ENCODE data around the gene PTPRJ. TPM values are rescaled to one million over a fixed set of nuclear protein-coding genes. Genes with fewer than 3 reads are reported as not detected.

The PTPRJ gene
- total RNA-seq, 1 donor from 2014 or later, result 24.0 TPM

DNA sequence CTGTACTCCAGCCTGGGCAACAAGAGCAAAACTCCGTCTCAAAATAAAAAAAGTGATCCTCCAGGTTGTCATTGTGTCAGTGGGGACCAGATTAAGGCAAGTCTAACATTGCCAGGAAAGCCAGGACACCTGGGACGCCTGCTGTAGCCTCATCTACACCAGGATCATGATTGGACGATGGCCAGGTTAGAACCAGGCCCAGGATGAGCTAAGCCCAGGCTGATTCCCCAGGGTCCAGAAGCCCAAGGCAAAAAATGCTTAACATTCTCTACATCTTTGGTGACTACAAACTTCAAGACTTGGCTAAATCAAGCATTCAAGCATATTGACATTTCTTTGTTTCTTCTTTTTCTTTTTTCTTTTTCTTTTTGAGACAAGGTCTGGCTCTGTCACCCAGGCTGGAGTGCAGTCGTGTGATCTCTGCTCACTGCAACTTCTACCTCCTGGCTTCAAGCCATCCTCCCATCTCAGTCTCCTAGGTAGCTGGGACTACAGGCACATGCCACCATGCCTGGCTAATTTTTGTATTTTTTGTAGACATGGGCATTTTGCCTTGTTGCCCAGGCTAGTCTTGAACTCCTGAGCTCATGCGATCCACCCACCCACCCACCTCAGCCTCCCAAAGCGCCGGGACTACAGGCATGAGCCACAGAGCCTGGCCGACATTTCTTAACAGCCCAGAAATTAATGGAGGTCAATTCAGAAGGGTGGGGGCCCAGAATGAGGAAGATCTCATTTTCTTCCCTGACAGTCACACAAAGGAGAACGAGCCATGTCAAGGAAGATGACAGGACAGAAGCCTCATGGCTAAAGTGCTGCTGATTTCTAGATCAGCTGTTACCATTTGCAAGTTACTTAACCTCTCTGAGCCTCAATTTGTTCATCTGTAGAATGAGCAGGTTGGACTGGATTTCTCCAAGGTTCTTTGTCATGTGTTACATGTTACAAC lies 12.5 kb upstream of the PTPRJ start:
- DNase-seq (ENCODE audit: low spot score), result no peak

DNA sequence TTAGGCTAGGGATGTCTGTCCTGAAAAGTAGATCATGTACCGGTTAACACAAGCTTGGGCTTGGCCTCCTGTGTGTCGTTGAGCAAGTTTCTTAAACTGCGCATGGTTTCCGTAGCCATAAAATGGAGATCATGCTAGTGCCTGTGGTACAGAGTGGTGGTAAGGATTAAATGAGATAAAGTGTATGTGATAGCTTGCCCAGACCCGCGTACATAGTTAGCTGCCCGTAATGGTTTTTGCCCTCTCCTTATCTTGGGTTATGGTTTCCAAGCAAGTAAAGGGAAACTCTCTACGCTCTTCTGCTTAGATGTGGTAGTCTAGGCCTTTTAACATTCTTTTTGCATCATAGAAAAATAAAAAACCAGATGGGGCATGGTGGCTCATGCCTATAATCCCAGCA lies 11.0 kb upstream of the PTPRJ start:
- DNase-seq (ENCODE audit: low spot score), result no peak

DNA sequence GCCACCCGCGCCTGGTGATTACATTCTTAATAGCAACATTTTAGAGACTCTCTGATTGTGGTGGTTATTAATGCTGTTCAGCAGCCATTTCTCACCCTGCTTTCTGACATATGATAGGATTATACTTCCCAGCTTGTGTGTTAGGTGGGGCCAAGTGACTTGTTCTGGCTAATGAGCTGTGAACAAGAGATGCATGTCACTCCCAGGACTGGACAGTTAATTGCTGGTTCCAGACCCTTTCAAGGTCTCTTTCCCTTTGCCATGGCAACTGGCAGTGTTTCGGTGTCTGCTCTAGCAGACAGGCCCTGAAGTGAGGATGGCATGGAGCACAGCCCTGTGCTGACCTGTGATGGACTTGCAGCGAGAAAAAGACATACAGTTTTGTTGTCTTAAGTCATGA lies 8.9 kb upstream of the PTPRJ start:
- DNase-seq (ENCODE audit: low spot score), result no peak

DNA sequence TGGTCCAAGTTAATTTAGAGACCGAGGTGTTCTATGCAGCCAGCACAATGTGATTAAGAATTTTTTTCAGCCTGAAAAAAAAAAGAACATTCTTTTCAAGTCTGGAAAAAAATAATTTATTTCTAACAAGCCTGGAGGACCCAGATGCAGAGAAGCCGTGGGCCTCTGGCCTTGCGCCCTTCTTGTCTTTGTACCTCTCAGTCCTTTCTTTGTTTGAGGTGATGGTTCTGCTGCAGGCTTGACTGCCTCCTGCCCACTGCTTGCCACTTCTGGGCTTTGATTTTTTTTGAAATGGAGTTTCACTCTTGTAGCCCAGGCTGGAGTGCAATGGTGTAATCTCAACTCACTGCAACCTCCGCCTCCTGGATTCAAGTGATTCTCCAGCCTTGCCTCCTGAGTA lies 7.2 kb upstream of the PTPRJ start:
- DNase-seq (ENCODE audit: low spot score), result no peak

DNA sequence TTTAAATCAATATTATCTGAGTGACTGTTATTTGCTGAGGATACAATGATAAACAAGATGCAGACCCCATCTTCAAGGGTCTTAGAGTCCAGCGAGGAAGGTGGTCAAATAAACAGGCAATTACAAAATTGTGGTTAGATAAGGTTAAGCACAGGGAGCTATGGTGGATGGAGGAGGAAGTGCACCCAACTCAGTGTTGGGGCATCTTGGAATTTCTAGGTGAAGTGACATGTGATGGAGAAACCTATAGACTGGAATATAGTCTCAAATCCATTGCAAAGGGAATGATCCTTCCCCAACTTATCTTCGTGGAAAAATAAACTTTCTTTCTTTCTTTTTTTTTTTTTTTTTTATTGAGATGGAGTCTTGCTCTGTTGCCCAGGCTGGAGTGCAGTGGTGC lies 3.4 kb upstream of the PTPRJ start:
- no peak for DNase-seq (ENCODE audit: low spot score)

DNA sequence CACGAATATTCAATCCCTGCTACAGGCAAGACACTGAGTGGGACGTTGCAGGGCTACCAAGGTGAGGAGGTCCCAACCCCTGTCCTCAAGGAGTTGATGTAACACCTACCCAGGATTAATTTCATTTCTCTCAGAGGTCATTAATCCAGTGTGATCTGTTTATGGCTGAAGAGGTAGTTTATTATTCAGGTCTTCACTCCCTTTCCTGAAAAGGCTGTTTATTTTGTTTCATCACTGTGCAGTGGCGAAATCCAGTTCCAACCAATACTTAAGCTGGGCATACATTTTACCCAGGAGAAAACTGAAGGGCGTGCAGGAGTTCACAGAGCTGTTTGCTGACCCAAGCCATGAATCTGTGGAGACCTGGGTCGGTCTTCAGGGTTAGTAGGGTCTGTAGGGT lies 2.7 kb upstream of the PTPRJ start:
- no peak for DNase-seq (ENCODE audit: low spot score)

DNA sequence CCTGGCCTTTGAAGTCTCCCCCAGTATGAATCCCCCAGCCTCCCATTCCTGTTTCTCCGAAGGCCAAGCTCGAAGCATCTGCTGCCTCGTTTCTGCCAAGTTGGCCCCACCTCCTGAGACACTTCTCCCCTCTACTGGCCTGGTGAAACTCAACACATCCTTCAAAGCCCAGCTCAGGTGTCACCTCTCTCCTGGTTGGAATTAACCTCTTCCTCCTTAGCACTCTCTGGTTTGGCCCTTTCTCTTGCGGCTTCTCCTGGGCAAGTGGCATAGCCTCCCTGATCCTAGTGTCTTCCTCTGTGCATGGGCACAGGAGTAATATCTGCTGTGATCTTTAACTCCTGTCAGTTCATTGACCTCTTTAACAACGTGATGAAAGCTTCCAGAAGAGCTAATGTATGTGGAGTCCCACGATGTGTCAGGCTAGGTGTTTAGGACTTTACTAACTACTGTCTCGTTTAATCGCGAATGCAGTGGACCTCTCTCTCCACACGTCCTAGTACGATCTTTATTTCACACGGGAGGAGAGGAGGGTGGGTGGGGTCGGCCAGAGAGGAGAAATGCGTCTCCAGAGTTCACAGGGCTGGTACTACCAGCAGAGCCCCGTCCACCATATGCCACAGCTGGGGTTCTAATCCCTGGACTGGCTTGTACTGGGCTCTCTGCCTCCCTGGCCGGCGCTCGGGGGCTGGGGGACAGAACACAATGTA lies 826 bp upstream of the PTPRJ start:
- DNase-seq (ENCODE audit: low spot score), result no peak

DNA sequence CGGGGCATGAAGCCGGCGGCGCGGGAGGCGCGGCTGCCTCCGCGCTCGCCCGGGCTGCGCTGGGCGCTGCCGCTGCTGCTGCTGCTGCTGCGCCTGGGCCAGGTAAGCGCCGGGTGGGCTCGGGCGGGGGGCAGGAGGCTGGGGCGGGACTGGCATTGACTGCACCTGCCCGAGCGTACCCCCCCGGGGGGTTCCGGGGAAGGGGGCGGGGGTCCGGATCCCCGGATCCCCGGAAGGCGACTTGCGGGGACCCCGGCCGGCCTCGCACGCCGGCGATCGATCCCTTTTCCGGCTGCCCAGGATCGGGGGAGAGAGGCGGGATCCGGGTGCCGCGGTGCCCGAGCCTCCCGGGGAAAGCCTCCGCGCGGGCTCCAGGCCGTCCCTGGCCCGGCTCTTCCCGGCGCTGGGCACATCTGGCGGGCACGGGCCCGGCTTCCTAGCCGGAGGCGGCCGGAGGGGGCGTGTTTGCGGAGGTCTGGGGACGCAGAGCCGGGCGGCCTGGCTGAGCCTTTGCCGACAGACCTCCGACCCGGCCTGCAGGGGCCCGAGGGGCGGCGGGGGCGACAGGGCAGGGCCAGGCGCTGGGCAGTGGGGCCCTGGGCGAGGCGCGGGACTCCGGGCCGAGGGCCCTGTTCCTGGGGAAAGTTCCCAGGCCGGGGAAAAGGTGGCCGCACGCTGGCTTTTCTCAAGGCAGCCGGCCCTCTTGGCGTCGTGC lies 705 bp downstream of the PTPRJ start:
- no peak for DNase-seq (ENCODE audit: low spot score)

DNA sequence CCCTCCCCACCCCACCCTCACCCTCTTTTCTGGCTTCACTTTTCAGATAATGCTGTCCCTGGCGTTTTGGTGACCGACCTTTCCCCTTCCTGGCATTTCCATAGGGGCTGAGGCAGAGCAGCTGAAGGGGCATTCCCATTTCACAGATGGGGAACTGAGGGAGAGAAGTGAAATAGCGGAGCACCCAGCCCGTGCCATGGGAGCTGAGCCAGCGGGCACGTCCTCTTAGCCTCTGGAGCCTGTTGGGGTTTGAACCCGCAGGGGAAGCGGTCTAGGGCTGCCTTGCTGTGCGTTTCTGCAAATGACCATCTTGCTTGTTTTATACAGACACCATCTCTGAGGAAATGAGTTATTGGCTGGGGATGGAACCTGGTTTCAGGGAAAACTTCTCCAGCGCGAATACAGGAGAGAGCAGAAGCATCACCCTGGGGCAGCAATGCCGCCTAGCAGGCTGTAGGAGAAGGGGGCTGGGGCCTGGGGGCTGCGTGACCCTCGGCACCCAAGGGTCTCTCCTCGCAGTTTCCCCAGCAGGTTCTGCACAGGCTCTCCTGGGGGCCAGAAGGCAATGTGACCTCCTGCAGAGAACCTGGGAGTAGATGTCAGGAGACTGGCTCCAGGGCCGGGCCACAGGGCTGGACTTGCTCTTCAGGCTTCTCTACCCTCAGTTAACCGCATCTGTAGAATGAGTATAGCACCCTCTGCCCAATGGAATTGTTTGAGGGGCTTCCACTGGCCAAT lies 1.5 kb downstream of the PTPRJ start:
- DNase-seq (ENCODE audit: low spot score), result no peak

DNA sequence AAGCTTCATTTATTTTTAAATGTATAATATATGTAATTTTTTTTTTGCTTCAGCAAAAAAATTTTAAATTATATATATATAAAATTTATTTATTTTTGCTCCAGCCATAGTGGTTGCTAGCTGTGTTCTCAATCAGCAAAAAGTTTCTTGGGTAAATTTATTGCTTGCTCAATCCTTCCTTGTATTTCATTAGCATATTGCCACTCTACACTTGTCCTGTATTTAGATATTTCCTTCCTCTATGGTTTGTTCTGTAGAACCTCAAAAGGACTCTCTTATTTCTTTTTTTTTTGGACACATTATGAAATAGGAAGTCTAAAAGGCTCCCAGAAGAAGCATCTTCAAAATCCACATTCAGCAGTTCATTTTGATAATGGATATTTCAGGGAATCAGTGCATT lies 2.3 kb downstream of the PTPRJ start:
- DNase-seq (ENCODE audit: low spot score), result no peak

DNA sequence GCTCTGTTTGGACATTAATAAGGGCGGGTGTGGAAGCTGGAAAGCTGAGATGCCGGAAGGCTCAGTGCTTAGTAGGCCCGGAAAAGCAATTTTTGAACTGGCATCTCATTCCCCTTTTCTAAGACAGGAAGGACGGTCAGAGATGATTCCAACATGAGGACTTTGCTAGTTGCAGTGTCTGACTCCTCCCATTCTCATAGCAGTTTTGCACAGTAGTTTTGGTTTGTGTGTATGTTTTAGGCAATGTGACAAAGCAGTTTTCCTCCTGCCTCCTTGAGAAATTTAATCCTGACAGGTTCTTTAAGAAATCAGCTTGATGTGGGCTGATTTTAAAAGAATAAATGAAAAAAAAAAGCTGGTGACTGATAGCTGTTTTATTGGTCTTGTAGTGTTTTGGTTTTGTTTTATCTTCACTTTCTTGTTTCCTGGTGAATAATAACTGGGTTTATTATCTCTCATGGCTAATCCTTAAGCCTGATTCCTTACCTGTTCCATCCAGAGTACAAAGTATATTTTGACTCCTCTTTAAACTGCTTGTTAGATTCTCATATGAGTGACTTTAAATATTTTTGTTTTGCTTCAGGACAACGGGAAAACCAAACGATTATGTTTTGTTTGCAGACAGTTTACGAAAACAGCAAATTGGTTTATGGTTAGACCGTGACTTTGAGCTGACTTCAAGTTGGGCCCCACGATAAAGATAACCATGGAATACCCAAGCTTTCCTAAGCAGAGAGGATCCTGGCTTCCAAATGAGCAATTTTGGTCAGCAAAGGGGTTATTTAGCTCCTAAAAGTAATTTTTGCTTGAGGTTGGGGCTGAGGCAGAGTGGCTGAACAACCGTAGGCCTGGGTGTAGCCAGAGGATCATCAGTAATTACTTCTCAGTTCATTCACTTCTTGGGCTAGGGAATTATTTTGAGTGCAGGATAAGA lies 3.4 kb downstream of the PTPRJ start:
- no peak for DNase-seq (ENCODE audit: low spot score)

DNA sequence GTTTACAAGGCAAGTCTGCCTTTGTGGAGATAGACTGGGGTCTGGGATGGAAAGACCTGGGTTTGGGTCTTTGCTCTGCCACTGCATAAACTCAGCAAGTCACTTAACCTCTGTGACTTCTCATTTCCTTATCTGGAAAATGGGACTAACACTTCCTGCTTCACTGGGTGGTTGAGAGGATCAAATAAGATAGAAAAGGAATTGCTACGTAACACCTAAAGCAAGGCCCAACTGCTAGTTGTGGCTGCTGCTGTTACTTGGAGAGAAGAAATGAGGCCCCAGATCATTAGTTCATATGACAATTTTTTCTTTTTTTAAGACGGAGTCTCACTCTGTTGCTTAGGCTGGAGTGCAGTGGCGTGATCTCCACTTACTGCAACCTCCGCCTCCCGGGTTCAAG lies 5.9 kb downstream of the PTPRJ start:
- DNase-seq (ENCODE audit: low spot score), result no peak

DNA sequence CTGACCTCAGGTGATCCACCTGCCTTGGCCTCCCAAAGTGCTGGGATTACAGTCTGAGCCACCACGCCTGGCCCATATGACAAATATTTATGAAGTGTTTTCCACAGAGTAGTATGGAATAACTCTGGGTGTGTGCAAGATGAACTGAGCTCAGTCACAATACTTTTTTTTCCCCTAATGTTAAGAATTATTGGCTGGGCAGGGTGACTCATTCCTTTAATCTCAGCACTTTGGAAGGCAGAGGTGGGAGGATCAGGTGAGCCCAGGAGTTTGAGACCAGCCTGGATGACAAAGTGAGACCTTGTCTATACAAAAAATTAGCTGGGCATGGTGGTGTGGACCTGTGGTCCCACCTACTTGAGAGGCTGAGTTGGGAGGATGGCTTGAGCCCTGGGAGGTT lies 6.4 kb downstream of the PTPRJ start:
- no peak for DNase-seq (ENCODE audit: low spot score)

DNA sequence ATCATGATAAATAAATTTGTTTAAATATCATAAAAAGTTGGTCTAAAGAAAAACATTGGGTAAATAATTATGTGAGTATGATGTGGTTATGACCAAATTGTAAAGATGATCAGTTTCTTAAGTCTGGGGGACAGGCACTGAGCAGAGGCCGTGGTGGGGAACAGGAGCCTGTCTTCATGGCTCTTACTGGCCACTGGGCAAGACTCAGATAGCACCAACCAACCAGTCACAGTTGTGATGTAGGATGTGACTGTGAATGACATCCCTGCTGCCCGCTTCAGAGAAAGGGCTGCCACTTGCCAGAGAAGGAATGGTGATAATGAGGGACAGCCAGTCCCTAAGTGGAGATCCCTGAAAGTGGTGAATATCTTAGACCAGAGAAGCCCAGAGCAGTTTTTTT lies 7.0 kb downstream of the PTPRJ start:
- DNase-seq (ENCODE audit: low spot score), result no peak

DNA sequence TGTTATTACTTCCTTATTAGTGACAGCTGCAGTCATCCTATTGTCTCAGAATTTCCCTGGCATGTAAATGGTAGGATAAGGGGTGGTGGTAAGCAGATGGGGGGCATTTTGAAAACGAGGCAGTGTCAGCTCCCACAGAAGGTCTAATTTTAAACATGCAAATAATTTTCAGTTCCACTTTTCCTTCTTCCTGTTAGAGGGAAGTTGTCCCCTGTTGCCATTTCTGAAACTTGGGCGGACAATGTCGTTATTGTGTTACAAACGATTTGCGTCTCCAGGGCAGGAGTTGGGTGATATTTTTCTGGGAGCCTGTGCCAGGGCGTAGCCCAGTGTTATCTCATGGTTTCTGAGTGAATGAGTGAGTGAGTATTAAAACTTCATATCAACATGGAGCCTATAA lies 7.4 kb downstream of the PTPRJ start:
- no peak for DNase-seq (ENCODE audit: low spot score)

DNA sequence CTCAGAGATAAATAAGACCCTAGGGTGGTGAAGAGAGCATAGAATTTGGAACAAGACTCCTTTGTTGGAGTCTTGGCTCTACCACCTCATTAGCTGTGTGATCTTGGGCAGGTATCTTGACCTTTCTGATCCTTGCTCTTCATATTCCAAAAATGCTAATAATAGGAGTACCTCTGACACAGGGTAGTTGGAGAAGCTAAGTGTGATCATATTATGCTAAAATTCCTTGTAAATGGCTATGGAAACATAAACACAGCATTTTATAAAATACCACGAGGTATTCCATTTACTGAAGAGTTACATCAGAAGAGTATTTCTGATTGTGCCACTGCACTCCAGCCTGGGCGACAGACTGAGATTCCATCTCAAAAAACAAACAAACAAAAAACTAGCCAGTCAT lies 9.4 kb downstream of the PTPRJ start:
- DNase-seq (ENCODE audit: low spot score), result no peak

DNA sequence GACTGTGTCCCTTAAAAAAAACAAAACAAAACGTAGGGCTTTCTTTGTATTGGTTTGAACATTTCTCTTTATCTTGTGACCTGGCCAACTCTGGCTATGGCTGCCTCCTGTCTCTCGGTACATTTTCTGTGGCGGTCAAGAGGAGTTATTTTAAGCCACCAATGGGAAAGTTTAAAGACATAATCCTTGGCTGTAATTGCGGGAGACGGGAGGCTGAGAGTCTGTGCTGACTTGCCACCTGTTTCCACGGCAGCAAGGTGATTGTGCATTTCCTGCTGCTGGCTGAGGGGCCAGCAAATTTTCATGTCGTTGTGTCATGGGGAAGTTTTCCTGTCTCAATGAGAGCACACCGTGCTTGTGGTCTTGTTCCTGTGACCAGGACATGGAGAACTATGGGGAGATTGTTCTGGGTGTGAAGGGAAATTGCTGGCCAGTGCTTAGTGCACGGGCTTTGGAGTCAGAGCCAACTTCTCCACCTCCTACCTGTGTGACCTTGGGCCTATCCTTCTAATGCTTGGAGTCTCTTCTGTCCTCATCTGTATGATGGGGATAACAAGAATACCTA lies 11.0 kb downstream of the PTPRJ start:
- no peak for DNase-seq (ENCODE audit: low spot score)

DNA sequence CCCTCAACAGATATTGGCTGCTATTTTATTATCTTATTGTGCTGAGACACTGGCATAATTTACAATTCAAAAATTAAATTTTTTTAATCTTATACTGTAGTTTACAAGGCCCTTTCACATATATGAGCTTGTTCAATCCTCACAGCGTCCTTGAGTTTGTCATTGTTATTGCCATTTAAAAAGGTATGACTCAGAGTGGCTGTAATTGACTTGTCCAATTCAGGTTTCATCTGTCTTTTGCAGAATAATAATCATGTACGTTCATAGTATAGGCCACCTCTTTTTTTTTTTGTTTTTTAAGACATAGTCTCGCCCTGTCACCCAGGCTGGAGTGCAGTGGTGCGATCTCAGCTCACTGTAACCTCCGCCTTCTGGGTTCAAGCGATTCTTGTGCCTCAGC lies 11.5 kb downstream of the PTPRJ start:
- no peak for DNase-seq (ENCODE audit: low spot score)

DNA sequence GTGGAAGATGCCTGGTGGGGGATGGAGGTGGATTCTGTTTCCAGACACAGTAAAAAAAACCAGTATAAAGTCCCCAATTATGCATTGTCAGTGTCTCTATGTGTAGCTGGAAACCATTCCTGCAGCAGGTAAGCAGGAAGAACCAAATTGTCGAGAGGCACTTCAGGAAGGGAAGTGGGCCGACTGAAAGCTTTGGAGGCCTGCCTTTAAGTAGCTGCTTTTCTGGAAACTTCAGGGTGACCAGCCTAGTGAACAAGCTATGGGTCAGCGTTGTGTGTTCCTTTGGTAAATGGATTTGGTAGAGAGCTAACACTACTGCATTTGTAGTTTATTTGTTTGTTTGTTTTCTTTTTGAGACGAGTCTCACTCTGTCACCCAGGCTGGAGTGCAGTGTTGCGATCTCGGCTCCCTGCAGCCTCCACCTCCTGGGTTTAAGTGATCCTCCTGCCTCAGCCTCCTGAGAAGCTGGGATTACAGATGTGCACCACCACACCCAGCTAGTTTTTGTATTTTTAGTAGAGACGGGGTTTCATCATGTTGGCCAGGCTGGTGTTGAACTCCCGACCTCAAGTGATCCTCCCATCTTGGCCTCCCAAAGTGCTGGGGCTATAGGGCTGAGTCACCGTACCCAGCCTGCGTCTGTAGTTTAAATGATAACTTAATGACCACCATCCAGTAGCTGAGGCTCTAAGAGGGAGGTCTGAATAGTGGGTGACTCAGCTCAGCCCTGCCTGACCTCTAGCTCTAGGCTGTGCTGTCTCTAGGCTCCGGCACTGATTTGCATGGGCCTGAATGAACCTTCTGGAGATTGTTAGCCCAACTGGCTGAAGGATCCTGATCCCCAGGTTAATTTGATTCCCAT lies 12.8 kb downstream of the PTPRJ start:
- DNase-seq (ENCODE audit: low spot score), result no peak
